Activated CD4-positive, CD25-positive, alpha-beta regulatory T cell treated with anti-CD3 and anti-CD28 coated beads, Interleukin-2, amount 50 U/mL, for 16 hours (primary cell): ENCODE results near the gene B3GNT9.
A peak's percentile ranks its signal among the peaks of the same experiment; 100 is the strongest.

Source experiments
- DNase-seq: peaks from one replicate; pipeline ENCODE4 v3.0.0-alpha.2; 2020; ENCODE audit warnings: low read depth, low spot score

The B3GNT9 gene

GRCh38 chr16:67150833-67151396 lies at the start of gene B3GNT9:
TSS of gene B3GNT9 (minus strand) at chr16:67150998. CDS start at chr16:67150485, 513 bp downstream.
- DNase-seq, result no peak

GRCh38 chr16:67200491-67200890 lies 49.7 kb upstream of the B3GNT9 start:
- DNase-seq, result no peak

- DNase-seq, result no peak
Measured at GRCh38 chr16:67199808-67200198, 49.0 kb upstream of the B3GNT9 start.

- no peak for DNase-seq
Measured at GRCh38 chr16:67199011-67199807, 48.4 kb upstream of the B3GNT9 start, which contains the start of gene ELMO3. TSS of gene ELMO3 (plus strand) at chr16:67199131. CDS start at chr16:67199327, 196 bp downstream.

- no peak for DNase-seq
Measured at GRCh38 chr16:67198238-67198734, 47.5 kb upstream of the B3GNT9 start.

GRCh38 chr16:67197704-67198103 lies 46.9 kb upstream of the B3GNT9 start:
- DNase-seq, result no peak

GRCh38 chr16:67196881-67197280 lies 46.1 kb upstream of the B3GNT9 start:
- no peak for DNase-seq

GRCh38 chr16:67195676-67196075 lies 44.9 kb upstream of the B3GNT9 start:
- no peak for DNase-seq

- DNase-seq, result no peak
Measured at GRCh38 chr16:67194260-67194659, 43.5 kb upstream of the B3GNT9 start.

GRCh38 chr16:67193536-67193935 lies 42.7 kb upstream of the B3GNT9 start:
- DNase-seq, result no peak

- no peak for DNase-seq
Measured at GRCh38 chr16:67192781-67193361, 42.1 kb upstream of the B3GNT9 start.

GRCh38 chr16:67191995-67192681 lies 41.3 kb upstream of the B3GNT9 start, which contains the start of gene E2F4:
TSS of gene E2F4 (plus strand) at chr16:67192155. CDS start at chr16:67192228, 73 bp downstream.
- DNase-seq, result peak; percentile 75

GRCh38 chr16:67191411-67191994 lies 40.7 kb upstream of the B3GNT9 start:
- DNase-seq, result no peak

- no peak for DNase-seq
Measured at GRCh38 chr16:67190448-67191399, 39.9 kb upstream of the B3GNT9 start.

- DNase-seq, result no peak
Measured at GRCh38 chr16:67190041-67190440, 39.2 kb upstream of the B3GNT9 start, which contains the start of gene EXOC3L1. TSS of gene EXOC3L1 (minus strand) at chr16:67190136. CDS start at chr16:67189676, 460 bp downstream.

GRCh38 chr16:67188798-67189197 lies 38.0 kb upstream of the B3GNT9 start:
- no peak for DNase-seq

GRCh38 chr16:67188323-67188722 lies 37.5 kb upstream of the B3GNT9 start:
- no peak for DNase-seq

- no peak for DNase-seq
Measured at GRCh38 chr16:67187175-67187890, 36.5 kb upstream of the B3GNT9 start.

- no peak for DNase-seq
Measured at GRCh38 chr16:67186550-67186950, 35.8 kb upstream of the B3GNT9 start.
